Panc1 (cell line): ENCODE measurements around the gene SBF1. TPM values are rescaled to one million over a fixed set of nuclear protein-coding genes. Genes with fewer than 3 reads are reported as not detected.

Experiments used
- ATAC-seq: fragments of 200-7000 bp; cut with Tn5 transposase; 2 replicates; pipeline ENCODE4 v1.9.1; 2020; ENCODE audit warnings: mild to moderate bottlenecking, moderate library complexity
- BruUV-seq: library from RNA; stranded (reverse); fragments of 400-500 nt; replicated peaks from 2 replicates; lab custom pipeline; 2021; lab: Mats Ljungman, UMichigan
- CTCF ChIA-PET: fragments of 300-600 bp; sonication (Branson Sonifier 250); formaldehyde crosslinking; loops from one replicate; lab custom pipeline; 2022; ENCODE audit warnings: antibody characterized with exemption; lab: Charles Lee
- POLR2A ChIA-PET: fragments of 300-600 bp; sonication (Branson Sonifier 250); formaldehyde crosslinking; loops from one replicate; lab custom pipeline; 2022; ENCODE audit warnings: antibody characterized with exemption; lab: Charles Lee
- DNase-seq: peaks from one replicate; pipeline ENCODE4 v3.0.0-alpha.2; 2010; ENCODE audit warnings: low read depth, low spot score
- H3K27ac ChIP-seq: 2 replicates; pipeline ENCODE4 v1.5.1; 2011; ENCODE audit warnings: mild to moderate bottlenecking, low read length, inconsistent platforms
- H3K27me3 ChIP-seq: fragments of 200-500 bp; sonication (Bioruptor generic); 2 replicates; pipeline ENCODE4 v1.6.0; 2014; ENCODE audit warnings: low read length, inconsistent platforms; ENCODE audit not compliant: control insufficient read depth, insufficient read depth
- H3K36me3 ChIP-seq: fragments of 200-500 bp; sonication (Bioruptor generic); 2 replicates; pipeline ENCODE4 v1.5.1; 2014; ENCODE audit warnings: inconsistent platforms, mild to moderate bottlenecking, low read length, moderate library complexity; ENCODE audit not compliant: control insufficient read depth, insufficient read depth
- H3K4me1 ChIP-seq: 2 replicates; pipeline ENCODE4 v1.5.1; 2011; ENCODE audit warnings: inconsistent platforms, mild to moderate bottlenecking, low read length, moderate library complexity; ENCODE audit not compliant: control insufficient read depth, insufficient read depth
- H3K4me3 ChIP-seq, 2 experiments: 2 replicates each; pipeline ENCODE4 v1.5.1; 2011 to 2012; ENCODE audit warnings: low read depth in 2 of 2, low read length in 2 of 2, mild to moderate bottlenecking in 2 of 2, inconsistent platforms in 1 of 2, moderate library complexity in 1 of 2
- H3K9me3 ChIP-seq: fragments of 200-500 bp; sonication (Bioruptor generic); 2 replicates; pipeline ENCODE4 v1.5.1; 2014; ENCODE audit warnings: low read depth, mild to moderate bottlenecking, inconsistent platforms, low read length, moderate library complexity; ENCODE audit not compliant: control insufficient read depth, insufficient read depth
- CTCF ChIP-seq: fragments of 450-650 bp; IDR thresholded peaks from 2 replicates; pipeline ENCODE4 v1.5.1; 2017; ENCODE audit warnings: mild to moderate bottlenecking
- POLR2AphosphoS5 ChIP-seq: IDR thresholded peaks from 2 replicates; pipeline ENCODE4 v1.6.1; 2012; ENCODE audit warnings: mild to moderate bottlenecking, low read depth, low read length, moderate library complexity
- SIN3A ChIP-seq: IDR thresholded peaks from 2 replicates; pipeline ENCODE4 v1.6.1; 2012; ENCODE audit warnings: low read depth, mild to moderate bottlenecking, low read length, moderate library complexity, borderline replicate concordance; ENCODE audit not compliant: insufficient read depth
- TCF7L2 ChIP-seq: IDR thresholded peaks from 2 replicates; pipeline ENCODE4 v1.6.1; 2011; ENCODE audit warnings: mild to moderate bottlenecking, low read depth, low read length, inconsistent platforms
- in situ Hi-C: cut with HindIII; loops from 2 replicates; pipeline ENCODE4 v1.10.0; 2016; ENCODE audit warnings: low sequenced_read_pairs, low pct_unique_long_range_greater_than_20kb
- intact Hi-C: fragments of 100-400 bp; cut with micrococcal nuclease; formaldehyde crosslinking; loops from one replicate; pipeline ENCODE4 v1.10.0; 2022; ENCODE audit not compliant: unreplicated experiment
- total RNA-seq: library from RNA; stranded (reverse); gene quantifications from one replicate; pipeline ENCODE4 v1.2.1, GENCODE V29; 2021; ENCODE audit not compliant: unreplicated experiment
- TF ChIP-seq, protein P1 (sequence below), 2 experiments: IDR thresholded peaks; 2 replicates each; pipeline ENCODE4 v1.6.1; 2011 to 2012; ENCODE audit warnings: low read depth in 2 of 2, control low read depth in 1 of 2, low read length in 1 of 2, mild to moderate bottlenecking in 1 of 2, moderate library complexity in 1 of 2; ENCODE audit not compliant: insufficient read depth in 1 of 2

SBF1 gene
- total RNA-seq, 1 experiment from 2014 or later: 59.2 TPM

GRCh38 chr22:50467773-50468440 lies 6.9 kb downstream of the SBF1 start:
- no peak for DNase-seq
- H3K27ac ChIP-seq: no peak overlapping the region
- H3K27me3 ChIP-seq: no peaks in the 10 kb centered on the region
- 0 out of 2 replicates have a peak, but pooled peaks cover 2% of the 10 kb centered on the region for H3K36me3 ChIP-seq
- in situ Hi-C loops: no loop called here
- CTCF ChIA-PET: interaction anchor here (0.6 kb wide), 1 partner anchor 278 kb away, joined by 8 read pairs; no protein-coding TSS in a partner anchor
- no peak overlapping the region for H3K4me3 ChIP-seq
- intact Hi-C loops: no loop called here
- peaks cover 11% of the 10 kb centered on the region for H3K4me1 ChIP-seq
- TF ChIP-seq, protein P1, sequence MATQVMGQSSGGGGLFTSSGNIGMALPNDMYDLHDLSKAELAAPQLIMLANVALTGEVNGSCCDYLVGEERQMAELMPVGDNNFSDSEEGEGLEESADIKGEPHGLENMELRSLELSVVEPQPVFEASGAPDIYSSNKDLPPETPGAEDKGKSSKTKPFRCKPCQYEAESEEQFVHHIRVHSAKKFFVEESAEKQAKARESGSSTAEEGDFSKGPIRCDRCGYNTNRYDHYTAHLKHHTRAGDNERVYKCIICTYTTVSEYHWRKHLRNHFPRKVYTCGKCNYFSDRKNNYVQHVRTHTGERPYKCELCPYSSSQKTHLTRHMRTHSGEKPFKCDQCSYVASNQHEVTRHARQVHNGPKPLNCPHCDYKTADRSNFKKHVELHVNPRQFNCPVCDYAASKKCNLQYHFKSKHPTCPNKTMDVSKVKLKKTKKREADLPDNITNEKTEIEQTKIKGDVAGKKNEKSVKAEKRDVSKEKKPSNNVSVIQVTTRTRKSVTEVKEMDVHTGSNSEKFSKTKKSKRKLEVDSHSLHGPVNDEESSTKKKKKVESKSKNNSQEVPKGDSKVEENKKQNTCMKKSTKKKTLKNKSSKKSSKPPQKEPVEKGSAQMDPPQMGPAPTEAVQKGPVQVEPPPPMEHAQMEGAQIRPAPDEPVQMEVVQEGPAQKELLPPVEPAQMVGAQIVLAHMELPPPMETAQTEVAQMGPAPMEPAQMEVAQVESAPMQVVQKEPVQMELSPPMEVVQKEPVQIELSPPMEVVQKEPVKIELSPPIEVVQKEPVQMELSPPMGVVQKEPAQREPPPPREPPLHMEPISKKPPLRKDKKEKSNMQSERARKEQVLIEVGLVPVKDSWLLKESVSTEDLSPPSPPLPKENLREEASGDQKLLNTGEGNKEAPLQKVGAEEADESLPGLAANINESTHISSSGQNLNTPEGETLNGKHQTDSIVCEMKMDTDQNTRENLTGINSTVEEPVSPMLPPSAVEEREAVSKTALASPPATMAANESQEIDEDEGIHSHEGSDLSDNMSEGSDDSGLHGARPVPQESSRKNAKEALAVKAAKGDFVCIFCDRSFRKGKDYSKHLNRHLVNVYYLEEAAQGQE (IDR thresholded peaks at IDR 0.05; ENCODE audit: insufficient read depth in 1 of 2, low read depth in 2 of 2, low read length in 1 of 2): no peak
- H3K9me3 ChIP-seq: no peaks in the 10 kb centered on the region
- no TSS peak for BruUV-seq
- POLR2A ChIA-PET: no interaction called here
- no peak for ATAC-seq

- H3K4me3 ChIP-seq: no peak overlapping the region
- intact Hi-C loops (no loop called here), in situ Hi-C loops (no loop called here)
- no TSS peak for BruUV-seq
- no peak overlapping the region for H3K27ac ChIP-seq
- H3K36me3 ChIP-seq: 0 out of 2 replicates have a peak, but pooled peaks cover 2% of the 10 kb centered on the region
- H3K27me3 ChIP-seq: no peaks in the 10 kb centered on the region
- no peaks in the 10 kb centered on the region for H3K9me3 ChIP-seq
- TF ChIP-seq SIN3A (no peak), TCF7L2 (no peak), CTCF (no peak), POLR2AphosphoS5 (no peak)
- TF ChIP-seq, protein P1 (IDR thresholded peaks at IDR 0.05; ENCODE audit: insufficient read depth in 1 of 2, low read depth in 2 of 2, low read length in 1 of 2): no peak
- POLR2A ChIA-PET: no interaction called here
- ATAC-seq (no peak), DNase-seq (no peak)
- H3K4me1 ChIP-seq: peaks cover 11% of the 10 kb centered on the region
- CTCF ChIA-PET: no interaction called here
These were observed 7.5 kb downstream of the SBF1 start for GRCh38 chr22:50467341-50467740.
